Measurements from ENCODE around the gene TARS1.

Gene TARS1

DNA sequence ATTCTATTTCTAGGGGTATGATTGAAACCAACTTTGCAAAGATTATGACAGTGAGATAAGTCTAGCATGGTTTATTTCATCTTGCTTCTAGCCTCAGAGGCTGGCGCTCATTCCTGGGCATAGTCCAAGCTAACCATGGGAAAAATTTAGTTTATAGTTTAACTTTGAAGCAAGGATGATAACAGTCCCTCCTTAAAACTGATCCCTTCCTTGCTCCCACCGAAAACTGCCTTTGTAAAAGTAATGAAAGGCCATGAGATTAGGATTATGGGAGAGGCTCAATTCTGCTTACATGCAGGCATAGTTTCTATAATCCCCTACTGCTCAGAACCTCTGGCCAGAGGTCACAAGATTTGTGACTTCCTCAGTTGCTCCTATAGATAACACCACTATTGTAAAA is 75.7 kb downstream of the TARS1 start:
- Histone ChIP-seq H4K20me1 (ENCODE audit: insufficient read depth) (no peaks in the 10 kb centered on the region), H3K79me2 (ENCODE audit: insufficient read depth, low read depth) (no peaks in the 10 kb centered on the region), H3K27me3 (ENCODE audit: insufficient read depth, low read depth) (no peaks in the 10 kb centered on the region)

More for the DNA sequence above, 75.7 kb downstream of the TARS1 start:
- Histone ChIP-seq H3K36me3 (ENCODE audit: insufficient read depth) (no peaks in the 10 kb centered on the region), H3K27ac (no peak overlapping the region), H3K4me3 (IDR thresholded peaks at IDR 0.05; ENCODE audit: insufficient read depth, low read depth, low read length) (no peak overlapping the region), H3K4me1 (ENCODE audit: low read depth, poor library complexity, severe bottlenecking) (no peaks in the 10 kb centered on the region), H2AFZ (ENCODE audit: low read depth) (no peak overlapping the region), H3K4me2 (no peak overlapping the region), H3K9ac (no peak overlapping the region)
- TF ChIP-seq CTCF (conservative IDR thresholded peaks at IDR 0.05; ENCODE audit: low read depth, low read length) = no peak

Data from KMS-11 (cell line).